Measurements from ENCODE around the gene MUC4. TPM values are rescaled to one million over a fixed set of nuclear protein-coding genes. Genes with fewer than 3 reads are reported as not detected.

MUC4 gene
- total RNA-seq, 1 donor from 2014 or later = not detected

DNA sequence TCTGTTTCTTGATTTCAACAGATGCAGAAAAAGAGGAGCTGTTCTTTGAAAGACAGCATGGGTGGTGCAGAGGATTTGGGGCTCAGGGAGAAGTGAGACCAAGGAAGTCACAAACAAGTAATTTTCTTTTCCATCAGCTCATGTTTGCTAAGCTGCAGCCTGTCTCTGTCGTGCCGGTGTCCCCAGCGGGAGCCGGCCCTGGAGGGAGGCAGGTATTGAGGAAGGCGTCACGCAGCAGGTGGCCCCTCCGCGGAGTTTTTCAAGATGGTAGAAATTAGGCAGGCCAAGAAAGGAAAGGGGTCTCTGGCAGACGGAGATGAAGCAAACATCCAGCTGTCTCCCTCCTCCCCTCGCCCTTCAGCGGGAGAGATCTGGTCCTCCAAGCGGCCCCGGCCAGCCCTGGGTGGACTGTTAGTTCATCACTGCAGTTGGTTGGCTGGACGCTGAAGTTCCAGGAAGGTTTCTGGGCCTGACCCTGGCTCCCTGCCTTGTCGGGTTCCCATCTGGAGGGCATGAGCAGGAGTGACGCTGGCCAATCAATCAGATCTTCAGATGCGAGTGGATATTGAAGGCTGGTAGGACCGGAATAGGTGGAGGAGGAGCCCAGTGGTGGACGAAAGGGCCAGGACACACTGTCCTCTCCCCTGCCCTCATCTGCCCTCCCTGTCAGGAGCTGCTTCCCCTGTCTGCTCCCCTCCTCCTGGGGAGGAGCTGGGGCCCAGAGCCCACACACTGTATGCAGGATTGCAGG, 27.7 kb upstream of the MUC4 start:
- TF ChIP-seq CTCF (IDR thresholded peaks at IDR 0.05) = no peak
- Histone ChIP-seq H3K36me3 (no peaks in the 10 kb centered on the region), H3K27me3 (no peaks in the 10 kb centered on the region), H3K27ac (no peak overlapping the region), H3K4me3 (no peak overlapping the region), H3K9me3 (no peaks in the 10 kb centered on the region), H3K4me1 (no peaks in the 10 kb centered on the region)
- DNase-seq (ENCODE audit: low spot score in 2 of 2) = no peak
- intact Hi-C loops (cut with DNase I) = no loop called here

DNA sequence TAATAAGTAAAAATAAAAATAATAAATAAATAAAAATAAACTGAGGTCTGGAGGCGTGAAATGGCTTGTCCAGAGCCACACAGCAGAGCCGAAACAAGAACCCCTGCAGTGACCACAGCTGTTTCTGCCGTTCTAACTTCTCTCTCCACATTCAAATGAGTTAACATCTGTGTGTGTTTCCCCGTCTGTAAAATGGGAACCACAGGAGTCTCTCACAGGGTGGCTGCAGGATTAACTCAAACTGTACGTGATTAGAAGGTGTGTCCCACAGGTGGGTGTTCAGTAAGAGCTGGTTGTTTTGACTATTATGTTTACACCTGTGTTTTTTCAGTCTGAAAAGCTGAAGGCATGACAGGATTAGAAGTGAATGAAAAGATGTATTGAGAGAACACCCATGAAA, 27.0 kb upstream of the MUC4 start:
- no peaks in the 10 kb centered on the region for H3K4me1 ChIP-seq
- no peaks in the 10 kb centered on the region for H3K9me3 ChIP-seq
- H3K36me3 ChIP-seq = no peaks in the 10 kb centered on the region
- no peak for TF ChIP-seq CTCF (IDR thresholded peaks at IDR 0.05)
- no peak overlapping the region for H3K27ac ChIP-seq
- no peaks in the 10 kb centered on the region for H3K27me3 ChIP-seq
- intact Hi-C loops (cut with DNase I) = no loop called here
- H3K4me3 ChIP-seq = no peak overlapping the region
- DNase-seq (ENCODE audit: low spot score in 2 of 2) = no peak

DNA sequence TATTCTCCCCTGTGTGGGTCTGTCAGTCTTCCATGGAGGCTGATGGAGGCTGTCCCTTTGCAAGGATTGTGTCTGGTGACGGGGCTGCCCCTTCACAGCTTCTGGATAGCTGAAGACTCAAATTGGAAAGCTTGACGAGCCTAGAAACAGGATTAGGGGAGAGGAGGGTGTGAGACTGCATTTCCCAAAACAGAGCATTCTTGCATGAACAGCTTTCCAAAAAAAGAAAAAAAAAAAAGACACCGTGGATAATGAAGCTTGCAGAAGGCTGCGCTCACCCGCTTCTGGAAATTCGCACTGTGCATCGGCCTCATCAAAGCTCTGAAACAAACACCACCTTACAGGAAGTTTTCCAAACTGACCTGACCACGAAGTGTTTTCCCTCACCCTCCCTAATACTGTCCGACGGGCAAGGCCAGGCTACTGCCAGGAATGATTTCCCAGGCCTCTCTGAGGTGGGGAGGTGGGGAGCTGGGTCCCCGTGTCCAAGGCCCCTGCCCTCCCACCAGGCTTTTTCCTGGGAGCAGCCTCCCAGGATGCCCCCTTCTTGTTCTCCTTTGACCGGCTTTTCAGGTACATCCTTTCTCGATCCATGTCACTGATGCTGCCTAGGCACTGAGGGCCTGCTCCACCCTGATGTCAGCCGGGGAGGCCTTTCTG, 24.9 kb upstream of the MUC4 start:
- no peak for TF ChIP-seq CTCF (IDR thresholded peaks at IDR 0.05)
- H3K27ac ChIP-seq = no peak overlapping the region
- no peaks in the 10 kb centered on the region for H3K4me1 ChIP-seq
- H3K4me3 ChIP-seq = no peak overlapping the region
- no peaks in the 10 kb centered on the region for H3K27me3 ChIP-seq
- no peaks in the 10 kb centered on the region for H3K36me3 ChIP-seq
- no peaks in the 10 kb centered on the region for H3K9me3 ChIP-seq
- no peak for DNase-seq (ENCODE audit: low spot score in 2 of 2)
- intact Hi-C loops (cut with DNase I) = no loop called here

GRCh38 chr3:195835791-195836190, 24.1 kb upstream of the MUC4 start:
- H3K4me1 ChIP-seq = no peaks in the 10 kb centered on the region
- no peaks in the 10 kb centered on the region for H3K9me3 ChIP-seq
- no peak overlapping the region for H3K27ac ChIP-seq
- H3K27me3 ChIP-seq = no peaks in the 10 kb centered on the region
- H3K4me3 ChIP-seq = no peak overlapping the region
- no peak for TF ChIP-seq CTCF (IDR thresholded peaks at IDR 0.05)
- H3K36me3 ChIP-seq = no peaks in the 10 kb centered on the region
- intact Hi-C loops (cut with DNase I) = no loop called here
- no peak for DNase-seq (ENCODE audit: low spot score in 2 of 2)

- no peak overlapping the region for H3K27ac ChIP-seq
- no peak for DNase-seq (ENCODE audit: low spot score in 2 of 2)
- H3K36me3 ChIP-seq = no peaks in the 10 kb centered on the region
- no peaks in the 10 kb centered on the region for H3K9me3 ChIP-seq
- intact Hi-C loops (cut with DNase I) = no loop called here
- no peak for TF ChIP-seq CTCF (IDR thresholded peaks at IDR 0.05)
- H3K4me3 ChIP-seq = no peak overlapping the region
- H3K4me1 ChIP-seq = no peaks in the 10 kb centered on the region
- no peaks in the 10 kb centered on the region for H3K27me3 ChIP-seq
Measured at GRCh38 chr3:195834675-195835583, 23.2 kb upstream of the MUC4 start.

All from ascending aorta (tissue), 2 donors.